ENCODE data around the gene EYS. TPM values are rescaled to one million over a fixed set of nuclear protein-coding genes. Genes with fewer than 3 reads are reported as not detected.

EYS gene
- total RNA-seq, 2 experiments from 2014 or later, result not detected

GRCh38 chr6:65199121-65199520 is 507.9 kb downstream of the EYS start:
- POLR2A ChIA-PET, result no interaction called here
- Histone ChIP-seq H3K9me3 (ENCODE audit: control insufficient read depth in 1 of 2, insufficient read depth in 1 of 2, low read length in 2 of 2) (peaks cover 0 to 9% of the 10 kb centered on the region in 2 experiments), H3K4me1 (ENCODE audit: insufficient read depth, low read length) (no peaks in the 10 kb centered on the region)

DNA sequence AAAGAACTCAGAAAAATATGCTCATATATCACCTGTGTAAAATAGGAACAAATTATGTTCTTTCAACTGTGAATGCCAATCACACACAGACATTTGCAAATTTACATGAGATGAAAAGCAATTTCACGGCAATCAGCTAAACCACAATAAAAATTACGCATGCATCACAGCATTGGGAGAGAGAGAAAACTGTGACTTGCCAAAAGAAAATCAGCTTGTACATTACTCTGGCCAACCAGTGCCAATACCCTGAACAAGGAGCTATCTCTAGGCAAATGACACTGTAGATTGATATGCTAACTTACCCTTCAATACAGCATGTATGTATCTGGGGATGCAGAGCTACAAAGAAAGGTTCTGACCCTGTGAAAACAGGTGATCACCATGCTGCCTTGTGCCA is 515.6 kb downstream of the EYS start:
- H3K27ac ChIP-seq (ENCODE audit: low read depth in 1 of 2, low read length in 2 of 2), result no peak overlapping the region
- intact Hi-C loops (cut with DNase I, micrococcal nuclease), result no loop called here
- CTCF ChIA-PET, result no interaction called here
- TF ChIP-seq, protein P1, sequence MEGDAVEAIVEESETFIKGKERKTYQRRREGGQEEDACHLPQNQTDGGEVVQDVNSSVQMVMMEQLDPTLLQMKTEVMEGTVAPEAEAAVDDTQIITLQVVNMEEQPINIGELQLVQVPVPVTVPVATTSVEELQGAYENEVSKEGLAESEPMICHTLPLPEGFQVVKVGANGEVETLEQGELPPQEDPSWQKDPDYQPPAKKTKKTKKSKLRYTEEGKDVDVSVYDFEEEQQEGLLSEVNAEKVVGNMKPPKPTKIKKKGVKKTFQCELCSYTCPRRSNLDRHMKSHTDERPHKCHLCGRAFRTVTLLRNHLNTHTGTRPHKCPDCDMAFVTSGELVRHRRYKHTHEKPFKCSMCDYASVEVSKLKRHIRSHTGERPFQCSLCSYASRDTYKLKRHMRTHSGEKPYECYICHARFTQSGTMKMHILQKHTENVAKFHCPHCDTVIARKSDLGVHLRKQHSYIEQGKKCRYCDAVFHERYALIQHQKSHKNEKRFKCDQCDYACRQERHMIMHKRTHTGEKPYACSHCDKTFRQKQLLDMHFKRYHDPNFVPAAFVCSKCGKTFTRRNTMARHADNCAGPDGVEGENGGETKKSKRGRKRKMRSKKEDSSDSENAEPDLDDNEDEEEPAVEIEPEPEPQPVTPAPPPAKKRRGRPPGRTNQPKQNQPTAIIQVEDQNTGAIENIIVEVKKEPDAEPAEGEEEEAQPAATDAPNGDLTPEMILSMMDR (IDR thresholded peaks at IDR 0.05), result no peak
- Mint-ChIP-seq H3K36me3 (ENCODE audit: low read depth) (no peaks in the 10 kb centered on the region), H3K27me3 (no peaks in the 10 kb centered on the region), H3K27ac (no peak overlapping the region), H3K9me3 (peaks cover 4% of the 10 kb centered on the region), H3K4me1 (ENCODE audit: low read depth) (no peaks in the 10 kb centered on the region), H3K4me3 (no peak overlapping the region)
- ATAC-seq (ENCODE audit: poor library complexity) (no peak), DNase-seq (no peak)
- H3K9me3 ChIP-seq (ENCODE audit: control insufficient read depth in 1 of 2, insufficient read depth in 1 of 2, low read length in 2 of 2), result no peaks in the 10 kb centered on the region
- H3K36me3 ChIP-seq (ENCODE audit: insufficient read depth, low read length), result no peaks in the 10 kb centered on the region
- no peaks in the 10 kb centered on the region for H3K4me1 ChIP-seq (ENCODE audit: insufficient read depth, low read length)
- POLR2A ChIA-PET, result no interaction called here
- H3K4me3 ChIP-seq (ENCODE audit: low read length), result no peak overlapping the region
- H3K27me3 ChIP-seq (ENCODE audit: control insufficient read depth in 1 of 2, insufficient read depth in 2 of 2, low read length in 2 of 2), result no peaks in the 10 kb centered on the region

More at GRCh38 chr6:65199121-65199520, 507.9 kb downstream of the EYS start:
- Histone ChIP-seq H3K27ac (ENCODE audit: low read depth in 1 of 2, low read length in 2 of 2) (no peak overlapping the region), H3K27me3 (ENCODE audit: control insufficient read depth in 1 of 2, insufficient read depth in 2 of 2, low read length in 2 of 2) (no peaks in the 10 kb centered on the region), H3K36me3 (ENCODE audit: insufficient read depth, low read length) (no peaks in the 10 kb centered on the region), H3K4me3 (ENCODE audit: low read length) (no peak overlapping the region)
- Mint-ChIP-seq H3K4me3 (no peak overlapping the region), H3K27me3 (no peaks in the 10 kb centered on the region), H3K27ac (no peak overlapping the region), H3K9me3 (peaks cover 9% of the 10 kb centered on the region), H3K4me1 (ENCODE audit: low read depth) (no peaks in the 10 kb centered on the region), H3K36me3 (ENCODE audit: low read depth) (no peaks in the 10 kb centered on the region)
- CTCF ChIA-PET, result no interaction called here
- ATAC-seq (ENCODE audit: poor library complexity) (no peak), DNase-seq (no peak)
- TF ChIP-seq, protein P1 (IDR thresholded peaks at IDR 0.05), result no peak
- intact Hi-C loops (cut with DNase I, micrococcal nuclease), result no loop called here

GRCh38 chr6:65189236-65189881 is 517.7 kb downstream of the EYS start:
- no peak for ATAC-seq (ENCODE audit: poor library complexity)

More at GRCh38 chr6:65189236-65189881, 517.7 kb downstream of the EYS start:
- Mint-ChIP-seq H3K4me1 (ENCODE audit: low read depth) (no peaks in the 10 kb centered on the region), H3K36me3 (ENCODE audit: low read depth) (no peaks in the 10 kb centered on the region), H3K9me3 (peaks cover 6% of the 10 kb centered on the region), H3K27ac (no peak overlapping the region), H3K27me3 (no peaks in the 10 kb centered on the region), H3K4me3 (no peak overlapping the region)
- H3K27ac ChIP-seq (ENCODE audit: low read depth in 1 of 2, low read length in 2 of 2), result no peak overlapping the region
- H3K9me3 ChIP-seq (ENCODE audit: control insufficient read depth in 1 of 2, insufficient read depth in 1 of 2, low read length in 2 of 2), result no peaks in the 10 kb centered on the region
- DNase-seq, result no peak
- H3K36me3 ChIP-seq (ENCODE audit: insufficient read depth, low read length), result no peaks in the 10 kb centered on the region
- no peak overlapping the region for H3K4me3 ChIP-seq (ENCODE audit: low read length)
- no peaks in the 10 kb centered on the region for H3K4me1 ChIP-seq (ENCODE audit: insufficient read depth, low read length)
- ChIA-PET CTCF (no interaction called here), POLR2A (no interaction called here)
- TF ChIP-seq, protein P1 (IDR thresholded peaks at IDR 0.05), result no peak
- intact Hi-C loops (cut with DNase I, micrococcal nuclease), result no loop called here
- H3K27me3 ChIP-seq (ENCODE audit: control insufficient read depth in 1 of 2, insufficient read depth in 2 of 2, low read length in 2 of 2), result no peaks in the 10 kb centered on the region
